ENCODE results near the gene AFTPH. TPM values are rescaled to one million over a fixed set of nuclear protein-coding genes. Genes with fewer than 3 reads are reported as not detected.

The AFTPH gene
- polyA plus RNA-seq, 1 of the 3 experiments (the other 2 are of a cell fraction) = 7.4 TPM

DNA sequence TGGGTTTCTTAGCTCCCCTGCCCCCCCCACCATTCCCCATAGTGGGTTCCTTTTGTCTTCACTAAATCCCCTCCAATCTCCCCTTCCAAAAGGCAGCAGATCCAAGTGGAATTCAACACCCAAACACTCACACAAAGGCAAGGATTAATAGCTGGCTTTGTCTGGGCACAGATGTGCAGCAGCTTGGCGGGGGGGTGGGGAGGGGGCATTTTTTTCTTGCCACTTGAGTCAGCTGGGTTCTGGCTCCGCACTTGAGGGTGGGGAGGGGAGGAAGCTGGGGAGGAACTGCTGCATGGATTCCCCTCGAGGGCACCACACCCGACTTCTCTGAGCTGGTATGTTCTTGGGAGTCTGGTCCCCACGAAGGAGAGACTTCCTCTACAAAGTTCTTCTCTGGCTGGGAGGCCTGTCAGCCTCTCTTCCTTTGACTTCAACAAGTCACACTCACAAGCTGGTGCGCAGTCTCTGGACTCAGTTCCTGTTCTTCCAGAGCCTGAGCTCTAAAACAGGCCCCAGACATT, 93.6 kb downstream of the AFTPH start:
- Histone ChIP-seq H3K36me3 (replicated peaks in 1 of 2; ENCODE audit: control insufficient read depth in 1 of 2, insufficient read depth in 2 of 2, low read length in 1 of 2) (no peaks in the 10 kb centered on the region), H4K20me1 (ENCODE audit: insufficient read depth) (no peaks in the 10 kb centered on the region), H3K27me3 (ENCODE audit: insufficient read depth) (no peaks in the 10 kb centered on the region), H3K27ac (ENCODE audit: low read depth in 2 of 2, low read length in 1 of 2) (no peak overlapping the region), H3K9me3 (no peaks in the 10 kb centered on the region), H3K4me2 (no peak overlapping the region), H3F3A (replicated peaks; ENCODE audit: insufficient read depth) (no peaks in the 10 kb centered on the region), H2AFZ (ENCODE audit: low read depth) (no peak overlapping the region), H3K4me1 (ENCODE audit: control insufficient read depth in 1 of 2, insufficient read depth in 2 of 2, low read depth in 1 of 2, low read length in 1 of 2) (peaks cover 0 to 10% of the 10 kb centered on the region in 2 experiments; a peak in 1 of 4 replicates), H3K9me2 (no peaks in the 10 kb centered on the region), H3K9ac (no peak overlapping the region), H3K4me3 (ENCODE audit: low read depth in 2 of 2, low read length in 1 of 2) (no peak overlapping the region), H3K79me2 (ENCODE audit: insufficient read depth) (no peaks in the 10 kb centered on the region)
- TF ChIP-seq GATA2 (CRISPR knock-in tag; IDR thresholded peaks at IDR 0.05) (no peak), YY1 (IDR thresholded peaks at IDR 0.05; ENCODE audit: low read depth) (no peak), FOXJ3 (CRISPR knock-in tag; IDR thresholded peaks at IDR 0.05) (no peak), MXI1 (IDR thresholded peaks at IDR 0.05; ENCODE audit: low read depth, low read length) (no peak), CTCF (IDR thresholded peaks at IDR 0.05) (no peak), TAF1 (IDR thresholded peaks at IDR 0.05; ENCODE audit: borderline replicate concordance, low read depth, low read length) (no peak), ZBTB33 (IDR thresholded peaks at IDR 0.05; ENCODE audit: borderline replicate concordance, low read depth) (no peak)
- TF ChIP-seq, protein P1, sequence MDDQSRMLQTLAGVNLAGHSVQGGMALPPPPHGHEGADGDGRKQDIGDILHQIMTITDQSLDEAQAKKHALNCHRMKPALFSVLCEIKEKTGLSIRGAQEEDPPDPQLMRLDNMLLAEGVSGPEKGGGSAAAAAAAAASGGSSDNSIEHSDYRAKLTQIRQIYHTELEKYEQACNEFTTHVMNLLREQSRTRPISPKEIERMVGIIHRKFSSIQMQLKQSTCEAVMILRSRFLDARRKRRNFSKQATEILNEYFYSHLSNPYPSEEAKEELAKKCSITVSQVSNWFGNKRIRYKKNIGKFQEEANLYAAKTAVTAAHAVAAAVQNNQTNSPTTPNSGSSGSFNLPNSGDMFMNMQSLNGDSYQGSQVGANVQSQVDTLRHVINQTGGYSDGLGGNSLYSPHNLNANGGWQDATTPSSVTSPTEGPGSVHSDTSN (IDR thresholded peaks at IDR 0.05) = no peak
- CTCF ChIA-PET = interaction anchor here (0.6 to 4.5 kb wide), 8 partner anchors 10 to 1744 kb away, joined by 3 to 20 read pairs (median 4); no protein-coding TSS in a partner anchor
- no peak for DNase-seq
- 74% methylated on average over 6 of the region's 6 CpGs for WGBS (ENCODE audit: low lambda C conversion rate)
- POLR2A ChIA-PET = no interaction called here

DNA sequence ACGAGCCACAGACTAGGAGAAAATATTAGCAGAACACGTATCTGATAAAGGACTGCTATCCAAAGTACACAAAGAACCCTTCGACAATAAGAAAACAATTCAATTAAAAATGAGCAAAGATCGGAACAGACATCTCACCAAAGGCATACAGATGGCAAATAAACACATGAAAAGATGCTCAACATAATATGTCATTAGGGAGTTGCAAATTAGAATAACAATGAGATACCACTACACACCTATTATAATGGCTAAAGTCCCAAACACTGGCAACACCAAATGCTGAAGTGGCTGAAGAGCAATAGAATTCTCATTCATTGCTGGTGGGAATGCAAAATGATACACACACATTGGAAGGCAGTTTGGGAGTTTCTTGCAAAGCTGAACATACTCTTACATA, 96.5 kb downstream of the AFTPH start:
- peaks cover 0 to 11% of the 10 kb centered on the region in 2 experiments; a peak in 1 of 4 replicates for H3K4me1 ChIP-seq (ENCODE audit: control insufficient read depth in 1 of 2, insufficient read depth in 2 of 2, low read depth in 1 of 2, low read length in 1 of 2)
- H3K36me3 ChIP-seq (replicated peaks in 1 of 2; ENCODE audit: control insufficient read depth in 1 of 2, insufficient read depth in 2 of 2, low read length in 1 of 2) = no peaks in the 10 kb centered on the region
- no peak for DNase-seq
- no peaks in the 10 kb centered on the region for H4K20me1 ChIP-seq (ENCODE audit: insufficient read depth)
- no peaks in the 10 kb centered on the region for H3K9me2 ChIP-seq
- no peak overlapping the region for H3K4me3 ChIP-seq (ENCODE audit: low read depth in 2 of 2, low read length in 1 of 2)
- no peak for TF ChIP-seq EZH2phosphoT487 (IDR thresholded peaks at IDR 0.05; ENCODE audit: borderline replicate concordance, low read depth)
- TF ChIP-seq CHD2 (IDR thresholded peaks at IDR 0.05; ENCODE audit: low read length, partially characterized antibody) = no peak
- no peak for TF ChIP-seq CTCF (IDR thresholded peaks at IDR 0.05)
- no peak for TF ChIP-seq TAF1 (IDR thresholded peaks at IDR 0.05; ENCODE audit: borderline replicate concordance, low read depth, low read length)
- TF ChIP-seq, protein P1 (IDR thresholded peaks at IDR 0.05) = no peak
- TF ChIP-seq, protein P2, sequence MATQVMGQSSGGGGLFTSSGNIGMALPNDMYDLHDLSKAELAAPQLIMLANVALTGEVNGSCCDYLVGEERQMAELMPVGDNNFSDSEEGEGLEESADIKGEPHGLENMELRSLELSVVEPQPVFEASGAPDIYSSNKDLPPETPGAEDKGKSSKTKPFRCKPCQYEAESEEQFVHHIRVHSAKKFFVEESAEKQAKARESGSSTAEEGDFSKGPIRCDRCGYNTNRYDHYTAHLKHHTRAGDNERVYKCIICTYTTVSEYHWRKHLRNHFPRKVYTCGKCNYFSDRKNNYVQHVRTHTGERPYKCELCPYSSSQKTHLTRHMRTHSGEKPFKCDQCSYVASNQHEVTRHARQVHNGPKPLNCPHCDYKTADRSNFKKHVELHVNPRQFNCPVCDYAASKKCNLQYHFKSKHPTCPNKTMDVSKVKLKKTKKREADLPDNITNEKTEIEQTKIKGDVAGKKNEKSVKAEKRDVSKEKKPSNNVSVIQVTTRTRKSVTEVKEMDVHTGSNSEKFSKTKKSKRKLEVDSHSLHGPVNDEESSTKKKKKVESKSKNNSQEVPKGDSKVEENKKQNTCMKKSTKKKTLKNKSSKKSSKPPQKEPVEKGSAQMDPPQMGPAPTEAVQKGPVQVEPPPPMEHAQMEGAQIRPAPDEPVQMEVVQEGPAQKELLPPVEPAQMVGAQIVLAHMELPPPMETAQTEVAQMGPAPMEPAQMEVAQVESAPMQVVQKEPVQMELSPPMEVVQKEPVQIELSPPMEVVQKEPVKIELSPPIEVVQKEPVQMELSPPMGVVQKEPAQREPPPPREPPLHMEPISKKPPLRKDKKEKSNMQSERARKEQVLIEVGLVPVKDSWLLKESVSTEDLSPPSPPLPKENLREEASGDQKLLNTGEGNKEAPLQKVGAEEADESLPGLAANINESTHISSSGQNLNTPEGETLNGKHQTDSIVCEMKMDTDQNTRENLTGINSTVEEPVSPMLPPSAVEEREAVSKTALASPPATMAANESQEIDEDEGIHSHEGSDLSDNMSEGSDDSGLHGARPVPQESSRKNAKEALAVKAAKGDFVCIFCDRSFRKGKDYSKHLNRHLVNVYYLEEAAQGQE (IDR thresholded peaks at IDR 0.05; ENCODE audit: low read depth, low read length) = no peak
- TF ChIP-seq MXI1 (IDR thresholded peaks at IDR 0.05; ENCODE audit: low read depth, low read length) = no peak
- TF ChIP-seq ELF1 (IDR thresholded peaks at IDR 0.05) = no peak
- no peak overlapping the region for H2AFZ ChIP-seq (ENCODE audit: low read depth)
- CTCF ChIA-PET = interaction anchor here (2.3 to 4.5 kb wide), 2 partner anchors 13 to 34 kb away, joined by 7 to 20 read pairs; no protein-coding TSS in a partner anchor
- H3K27ac ChIP-seq (ENCODE audit: low read depth in 2 of 2, low read length in 1 of 2) = no peak overlapping the region
- H3K9me3 ChIP-seq = no peaks in the 10 kb centered on the region
- H3K79me2 ChIP-seq (ENCODE audit: insufficient read depth) = no peaks in the 10 kb centered on the region
- no peaks in the 10 kb centered on the region for H3F3A ChIP-seq (replicated peaks; ENCODE audit: insufficient read depth)
- no peak overlapping the region for H3K4me2 ChIP-seq
- no peak overlapping the region for H3K9ac ChIP-seq
- POLR2A ChIA-PET = no interaction called here
- no peaks in the 10 kb centered on the region for H3K27me3 ChIP-seq (ENCODE audit: insufficient read depth)
- WGBS (ENCODE audit: low lambda C conversion rate) = 86% methylated on average over 4 of the region's 4 CpGs
